SHP77 (cell line): ENCODE measurements around the gene GAS1.

Experiments
- DNase-seq, 2 experiments: peaks; one replicate each; lab custom pipeline; 2025; lab: John Stamatoyannopoulos, UW

The GAS1 gene

DNA sequence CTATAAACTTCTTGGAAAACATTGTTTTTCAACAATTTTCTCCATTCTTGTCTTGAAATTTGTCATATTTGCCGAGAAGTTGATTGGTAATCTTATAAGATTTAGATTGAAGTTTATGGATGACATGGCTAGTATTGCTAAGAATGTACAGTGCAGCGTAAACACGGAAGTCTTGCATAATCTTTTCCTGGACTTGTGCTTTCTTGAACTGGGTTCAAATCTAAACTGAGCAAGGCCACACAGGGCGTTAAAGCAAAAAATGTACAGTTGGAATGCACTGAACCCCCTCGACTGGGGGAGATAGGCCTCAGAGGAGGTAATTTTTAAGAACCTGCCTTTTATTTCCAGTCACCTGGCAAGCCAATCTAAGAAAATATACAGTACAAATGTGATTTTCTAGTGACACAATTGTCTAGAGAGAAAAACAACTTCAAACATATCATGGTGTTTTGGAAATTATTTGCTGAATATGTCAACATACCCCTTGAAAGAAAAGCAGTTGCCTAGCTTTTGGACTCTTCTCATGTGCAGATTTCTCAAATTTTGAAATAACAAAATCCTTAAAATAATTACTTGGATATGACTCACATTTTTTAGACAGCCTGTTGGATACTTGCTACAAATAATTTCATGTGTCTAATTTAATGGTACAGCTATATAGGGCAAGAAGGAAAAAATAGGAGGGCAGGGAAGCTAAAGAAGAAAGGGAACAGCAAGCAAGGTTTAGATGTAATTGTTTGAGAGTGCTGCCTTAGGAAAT, 18.5 kb upstream of the GAS1 start:
- DNase-seq: no peak

GRCh38 chr9:86962692-86963091, 15.4 kb upstream of the GAS1 start:
- no peak for DNase-seq

DNA sequence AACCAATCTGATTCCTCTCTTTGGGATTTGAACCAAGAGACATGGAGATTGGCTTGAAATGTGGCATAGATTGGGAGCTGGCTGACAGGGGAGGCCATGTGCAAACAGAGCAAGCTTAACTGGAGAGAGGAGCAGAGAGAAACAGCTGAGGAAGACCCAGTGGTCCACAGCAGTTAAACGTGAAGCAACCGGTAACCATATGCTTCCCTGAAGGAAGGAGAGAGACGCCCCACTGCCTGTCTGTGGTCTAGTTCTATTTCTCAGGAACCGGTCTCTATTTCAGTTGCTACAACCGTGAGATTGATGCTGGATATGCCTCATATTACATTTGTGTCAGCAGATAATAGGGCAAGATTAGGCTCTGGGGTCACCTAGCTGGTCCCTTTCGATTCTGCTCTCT, 13.6 kb upstream of the GAS1 start:
- DNase-seq: no peak

DNA sequence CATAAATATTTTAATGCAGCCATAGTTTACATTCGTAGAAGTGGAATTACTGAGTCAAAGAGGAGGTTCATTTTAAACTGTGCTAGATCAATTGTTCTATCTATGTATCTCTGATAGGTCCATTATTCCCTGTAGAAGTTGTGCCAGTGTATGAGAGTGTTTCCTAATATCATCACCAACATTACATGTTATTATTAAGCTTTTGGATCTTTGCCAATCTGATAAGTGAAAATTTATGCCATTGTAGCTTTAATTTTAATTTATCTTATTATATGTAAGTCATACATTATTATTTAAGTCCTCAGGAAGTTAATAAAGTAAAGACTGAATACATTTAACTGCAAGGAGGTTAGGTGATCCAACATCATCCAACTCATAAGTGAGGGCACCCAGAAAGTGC, 10.9 kb upstream of the GAS1 start:
- no peak for DNase-seq

DNA sequence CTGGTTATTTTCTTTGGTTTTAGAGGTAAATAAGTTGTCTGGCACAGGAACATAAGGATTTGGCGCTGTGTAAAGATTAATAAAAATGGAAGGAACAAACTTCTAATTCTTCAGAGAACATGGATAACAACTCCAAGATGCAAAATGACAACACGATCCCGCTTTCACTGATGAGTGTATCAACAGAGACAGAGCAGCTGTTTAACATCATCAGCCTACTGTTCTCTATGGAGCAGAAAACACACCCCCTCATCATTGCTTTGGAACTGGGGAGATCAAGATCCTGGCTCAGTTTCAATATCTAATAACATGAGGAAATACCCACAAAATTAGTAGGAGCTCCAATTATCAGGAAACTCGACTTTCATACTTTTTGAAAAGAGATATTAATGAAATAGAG, 8.3 kb upstream of the GAS1 start:
- DNase-seq: no peak

- DNase-seq: no peak
Observed at GRCh38 chr9:86955042-86955441, 7.7 kb upstream of the GAS1 start.

- no peak for DNase-seq
Observed at GRCh38 chr9:86953181-86953580, 5.9 kb upstream of the GAS1 start.

DNA sequence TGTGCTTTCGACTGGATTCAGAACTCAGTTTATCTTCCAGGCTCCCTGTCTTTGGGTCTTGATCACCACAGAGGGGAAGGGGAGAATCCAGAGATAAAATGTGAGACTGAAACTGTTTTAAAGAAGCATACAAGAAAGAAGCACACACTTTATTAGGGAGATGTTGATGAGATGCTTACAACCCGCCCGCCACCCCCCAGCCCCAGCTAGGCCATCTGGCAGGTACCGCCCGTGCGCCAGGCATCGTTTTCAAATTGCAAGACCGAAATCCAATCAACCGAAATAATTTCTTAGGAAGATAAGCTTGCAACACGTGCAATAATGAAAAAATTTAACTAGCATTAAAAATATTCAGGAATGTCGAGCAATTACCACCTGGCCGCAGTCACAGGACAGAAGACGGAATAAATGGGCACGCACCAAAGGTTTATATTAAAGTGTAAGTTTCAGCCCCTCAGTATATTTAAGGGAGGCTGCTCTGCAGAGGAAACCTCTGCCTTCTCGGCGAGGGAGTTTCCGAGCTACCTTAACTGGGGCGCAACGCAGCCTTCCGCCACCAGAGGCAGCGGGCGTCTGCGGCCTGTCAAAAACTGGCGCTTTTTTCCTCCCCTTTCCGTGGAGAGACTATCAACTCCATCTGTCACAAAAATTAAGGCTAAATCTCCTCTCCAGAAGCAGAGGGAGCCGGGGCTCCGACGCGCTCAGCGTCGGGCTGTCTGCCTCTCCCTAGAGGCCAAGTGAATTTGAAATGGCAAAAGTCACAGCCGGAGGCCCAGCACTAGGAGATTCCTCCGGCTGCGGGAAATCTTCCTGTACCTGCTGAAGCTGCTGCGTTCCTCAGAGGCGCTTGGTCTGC, 996 bp upstream of the GAS1 start:
- peak; percentile 60 to 69 for DNase-seq

- DNase-seq: peak; percentile 29 to 59
Observed at GRCh38 chr9:86946201-86947145, 833 bp downstream of the GAS1 start.

GRCh38 chr9:86945728-86946200, 1.5 kb downstream of the GAS1 start:
- no peak for DNase-seq

GRCh38 chr9:86944796-86945727, 2.2 kb downstream of the GAS1 start:
- no peak for DNase-seq

GRCh38 chr9:86943201-86944113, 3.8 kb downstream of the GAS1 start:
- DNase-seq: peak in 1 of 2 experiments; percentile 13

- DNase-seq: no peak
Observed at GRCh38 chr9:86942281-86943200, 4.8 kb downstream of the GAS1 start.

DNA sequence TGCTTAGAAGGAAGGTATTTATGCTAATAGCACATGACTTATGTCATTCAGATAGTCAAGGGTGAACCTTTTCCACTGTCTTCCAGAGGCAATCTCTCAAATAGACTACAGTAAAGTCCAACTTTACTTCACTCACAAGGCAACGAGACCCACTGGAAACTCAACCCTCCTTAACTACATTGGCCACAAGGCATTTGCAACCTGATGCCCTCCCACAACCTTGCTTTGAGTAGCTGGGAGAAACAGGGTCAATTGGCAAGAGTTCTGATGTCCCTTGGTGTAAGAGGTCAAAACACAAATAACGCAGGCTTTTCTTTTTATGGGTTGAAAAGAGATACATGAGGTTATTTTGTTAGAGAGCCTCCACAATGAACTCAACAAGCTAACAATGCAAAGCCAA, 6.1 kb downstream of the GAS1 start:
- DNase-seq: no peak

GRCh38 chr9:86940774-86941173, 6.5 kb downstream of the GAS1 start:
- DNase-seq: peak in 1 of 2 experiments; percentile 3

DNA sequence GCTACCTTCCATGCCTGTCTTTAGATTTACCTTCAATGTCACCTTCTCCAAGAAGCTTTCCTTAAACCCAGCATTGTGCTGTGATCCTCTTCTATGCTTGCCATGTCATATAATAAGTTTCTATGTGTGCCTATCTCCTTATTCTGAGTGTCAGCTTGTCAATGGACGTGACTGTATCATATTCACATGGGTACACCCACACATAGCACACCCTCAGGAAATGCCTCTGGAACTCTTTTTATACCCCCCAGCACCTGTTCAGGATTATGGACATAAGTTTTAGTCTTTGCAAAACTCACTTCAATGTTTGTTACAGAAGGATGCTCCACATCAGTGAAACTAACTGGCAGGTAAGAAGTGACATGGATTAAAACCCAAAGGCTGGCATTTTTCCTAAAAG, 7.4 kb downstream of the GAS1 start:
- no peak for DNase-seq

DNA sequence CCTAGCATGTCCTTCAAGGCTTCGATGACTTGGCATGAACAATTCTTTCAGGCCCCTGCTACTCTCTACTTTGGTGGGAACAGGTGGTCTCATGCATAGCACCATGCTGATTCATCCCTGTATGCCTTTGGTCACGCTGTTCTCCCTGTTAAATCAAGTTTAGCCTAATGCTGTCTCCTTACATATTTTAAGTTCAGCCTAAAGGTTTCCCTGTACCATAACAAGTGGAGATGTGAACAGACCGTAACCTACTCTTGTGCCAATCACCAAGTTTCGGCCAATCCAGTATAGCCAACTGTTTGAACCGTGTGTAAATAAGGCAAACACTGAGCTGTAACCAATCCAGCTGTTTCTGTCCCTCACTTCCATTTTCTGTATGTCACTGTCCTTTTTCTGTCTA, 8.0 kb downstream of the GAS1 start:
- no peak for DNase-seq

- no peak for DNase-seq
Observed at GRCh38 chr9:86938780-86939179, 8.5 kb downstream of the GAS1 start.

- no peak for DNase-seq
Observed at GRCh38 chr9:86926145-86926544, 21.2 kb downstream of the GAS1 start.
